ACC112 (cell line): Measurements from ENCODE around the gene HDHD2.
A peak's percentile ranks its signal among the peaks of the same experiment; 100 is the strongest.

Experiments used
- H2AFZ ChIP-seq: fragments of 200-600 bp; sonication (generic); one replicate; pipeline ENCODE4 v1.6.0; 2017; ENCODE audit warnings: antibody characterized with exemption, low read length; ENCODE audit not compliant: unreplicated experiment
- H3K27ac ChIP-seq: fragments of 200-600 bp; sonication (generic); 2 replicates; pipeline ENCODE4 v1.5.1; 2014; ENCODE audit warnings: low read depth, mild to moderate bottlenecking, antibody characterized with exemption, low read length, moderate library complexity
- H3K27me3 ChIP-seq: fragments of 200-600 bp; sonication (generic); 2 replicates; pipeline ENCODE4 v1.6.1; 2014; ENCODE audit warnings: mild to moderate bottlenecking, antibody characterized with exemption, low read length, moderate library complexity, mixed read lengths; ENCODE audit not compliant: insufficient read depth
- H3K36me3 ChIP-seq: fragments of 200-600 bp; sonication (generic); 2 replicates; pipeline ENCODE4 v1.6.1; 2016; ENCODE audit warnings: mild to moderate bottlenecking, antibody characterized with exemption, low read length, moderate library complexity, mixed read lengths; ENCODE audit not compliant: insufficient read depth
- H3K4me1 ChIP-seq: fragments of 200-600 bp; sonication (generic); one replicate; pipeline ENCODE4 v1.6.1; 2016; ENCODE audit warnings: low read length, mixed read lengths; ENCODE audit not compliant: insufficient read depth, unreplicated experiment, control insufficient read depth
- H3K4me3 ChIP-seq: fragments of 200-600 bp; sonication (generic); 2 replicates; pipeline ENCODE4 v1.5.1; 2014; ENCODE audit warnings: mild to moderate bottlenecking, low read depth, low read length
- H3K79me2 ChIP-seq: fragments of 200-600 bp; sonication (generic); one replicate; pipeline ENCODE4 v1.6.0; 2016; ENCODE audit warnings: low read length; ENCODE audit not compliant: control insufficient read depth, unreplicated experiment, insufficient read depth

The HDHD2 gene

DNA sequence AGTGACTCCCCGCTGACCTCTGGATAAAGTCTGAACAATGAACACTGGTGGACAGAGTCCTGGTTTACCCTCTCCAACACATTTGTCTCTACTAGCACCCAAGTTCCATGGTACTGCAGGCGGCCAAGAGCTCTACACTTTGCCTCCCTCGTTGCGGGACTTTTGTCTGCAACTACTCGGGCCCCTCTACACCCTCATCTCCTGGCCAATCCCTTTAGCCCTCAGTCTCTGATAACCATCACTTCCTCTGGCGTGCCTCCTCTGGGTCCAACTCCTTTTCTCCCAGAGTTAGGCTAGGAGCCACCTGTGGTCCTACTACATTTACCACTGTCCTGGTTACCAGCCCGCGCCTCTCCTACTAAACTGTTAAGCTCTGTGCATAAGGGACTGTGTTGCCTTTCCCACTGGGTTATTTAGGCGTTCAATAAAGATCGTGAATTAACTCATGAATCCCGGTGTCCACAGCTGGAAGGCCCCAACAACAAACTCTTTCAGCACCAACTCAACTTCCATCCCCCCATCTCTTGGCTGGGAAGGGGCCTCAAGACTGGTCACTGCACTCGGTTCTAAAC, 757 bp downstream of the HDHD2 start:
- no peaks in the 10 kb centered on the region for H3K27me3 ChIP-seq
- H3K4me1 ChIP-seq = peaks cover 11% of the 10 kb centered on the region
- H3K79me2 ChIP-seq = peaks cover 48% of the 10 kb centered on the region
- H3K36me3 ChIP-seq = 0 out of 2 replicates have a peak, but pooled peaks cover 5% of the 10 kb centered on the region
- peak overlapping the region; percentile 81 for H3K27ac ChIP-seq
- peak overlapping the region; percentile 97 for H3K4me3 ChIP-seq
- H2AFZ ChIP-seq = peak overlapping the region; percentile 91

DNA sequence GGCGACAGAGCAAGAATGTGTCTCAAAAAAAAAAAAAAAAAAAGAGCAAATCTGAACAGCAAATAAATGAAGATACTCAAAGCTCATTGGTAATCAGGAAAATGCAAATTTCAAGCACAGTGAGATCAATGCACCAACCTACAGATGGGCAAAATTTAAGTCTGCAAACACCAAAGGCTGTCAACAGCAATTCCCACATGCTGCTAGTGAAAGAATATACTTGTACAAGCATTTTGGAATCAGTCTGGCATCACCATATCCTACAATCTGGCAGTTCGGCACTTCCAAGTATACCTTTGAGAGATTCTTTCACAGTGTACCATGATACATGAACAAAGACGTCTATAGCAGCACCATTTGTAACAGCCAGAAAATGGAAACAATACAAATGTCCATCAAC, 4.1 kb downstream of the HDHD2 start:
- peaks cover 8% of the 10 kb centered on the region for H3K4me1 ChIP-seq
- no peaks in the 10 kb centered on the region for H3K27me3 ChIP-seq
- H3K4me3 ChIP-seq = no peak overlapping the region
- H2AFZ ChIP-seq = no peak overlapping the region
- H3K79me2 ChIP-seq = peaks cover 64% of the 10 kb centered on the region
- no peak overlapping the region for H3K27ac ChIP-seq
- H3K36me3 ChIP-seq = no peaks in the 10 kb centered on the region

- Histone ChIP-seq H3K79me2 (peaks cover 56% of the 10 kb centered on the region), H3K27ac (no peak overlapping the region), H3K36me3 (no peaks in the 10 kb centered on the region)
Measured at GRCh38 chr18:47143899-47144485, 6.3 kb downstream of the HDHD2 start.

DNA sequence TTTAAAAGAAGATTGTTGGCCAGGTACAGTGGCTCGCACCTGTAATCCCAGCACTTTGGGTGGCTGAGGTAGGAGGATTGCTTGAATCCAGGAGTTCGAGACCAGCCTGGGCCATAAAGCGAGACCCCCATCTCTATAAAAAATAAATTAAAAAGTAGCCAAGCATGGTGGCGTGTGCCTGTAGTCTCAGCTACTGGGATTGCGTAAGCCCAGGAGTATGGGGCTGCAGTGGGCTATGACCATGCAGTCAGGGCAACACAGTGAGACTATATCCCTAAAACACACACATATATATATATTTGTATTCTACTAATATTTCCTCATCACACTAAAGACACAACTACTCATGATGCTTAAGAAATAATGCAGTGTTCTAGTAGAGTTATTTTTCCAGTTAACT, 7.1 kb downstream of the HDHD2 start:
- H3K79me2 ChIP-seq = peaks cover 48% of the 10 kb centered on the region
- no peak overlapping the region for H3K4me3 ChIP-seq
- no peaks in the 10 kb centered on the region for H3K27me3 ChIP-seq

More at GRCh38 chr18:47143899-47144485, 6.3 kb downstream of the HDHD2 start:
- no peak overlapping the region for H2AFZ ChIP-seq
- H3K4me1 ChIP-seq = peaks cover 5% of the 10 kb centered on the region
- H3K4me3 ChIP-seq = no peak overlapping the region
- H3K27me3 ChIP-seq = no peaks in the 10 kb centered on the region

DNA sequence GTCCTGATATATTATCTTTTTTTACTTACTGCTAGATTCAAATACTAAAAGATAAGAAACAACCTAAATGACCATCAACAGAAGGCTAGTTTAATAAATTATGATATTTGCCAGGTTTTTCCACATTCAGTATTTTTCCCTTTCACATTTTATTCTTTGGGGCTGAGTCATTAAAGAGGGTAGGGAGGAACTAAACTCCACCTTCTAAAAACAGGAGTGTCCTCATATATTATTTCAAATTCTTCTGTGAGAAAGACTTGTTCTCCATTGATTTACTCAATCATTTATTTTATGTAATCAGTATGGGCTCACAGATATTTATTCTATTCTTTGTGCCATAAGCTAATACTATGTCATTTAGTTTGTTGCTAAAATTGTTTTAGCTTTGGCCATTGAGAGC, 9.0 kb downstream of the HDHD2 start:
- peaks cover 35% of the 10 kb centered on the region for H3K79me2 ChIP-seq
- no peaks in the 10 kb centered on the region for H3K27me3 ChIP-seq
- no peak overlapping the region for H2AFZ ChIP-seq
- 0 out of 2 replicates have a peak, but pooled peaks cover 1% of the 10 kb centered on the region for H3K36me3 ChIP-seq
- H3K4me1 ChIP-seq = no peaks in the 10 kb centered on the region
- no peak overlapping the region for H3K4me3 ChIP-seq
- H3K27ac ChIP-seq = no peak overlapping the region

More for the DNA sequence above, 7.1 kb downstream of the HDHD2 start:
- Histone ChIP-seq H3K36me3 (no peaks in the 10 kb centered on the region), H3K27ac (no peak overlapping the region), H3K4me1 (peaks cover 5% of the 10 kb centered on the region), H2AFZ (no peak overlapping the region)

DNA sequence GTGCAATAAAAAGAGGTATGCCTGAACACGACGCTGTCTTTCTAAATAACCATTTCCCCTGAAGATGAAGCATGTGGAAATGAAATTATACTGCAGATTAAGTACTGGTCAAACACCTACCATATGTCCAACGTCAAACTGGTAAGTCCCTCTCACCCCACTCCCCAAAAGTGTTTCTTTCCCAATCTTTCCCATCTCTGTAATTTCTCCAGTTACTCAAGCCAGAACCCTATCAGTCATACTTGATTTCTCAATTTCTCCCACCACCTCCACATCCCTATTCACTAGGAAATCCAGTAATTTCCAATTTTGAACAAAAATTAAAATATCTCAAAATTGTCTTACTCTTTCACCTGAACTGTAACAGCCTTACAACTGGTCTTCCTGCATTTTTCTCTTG, 29.2 kb downstream of the HDHD2 start:
- Histone ChIP-seq H3K4me1 (no peaks in the 10 kb centered on the region), H2AFZ (no peak overlapping the region), H3K36me3 (peaks cover 4% of the 10 kb centered on the region; the same call in 1 of the 2 replicates), H3K27ac (no peak overlapping the region), H3K79me2 (no peaks in the 10 kb centered on the region), H3K27me3 (no peaks in the 10 kb centered on the region), H3K4me3 (no peak overlapping the region)

DNA sequence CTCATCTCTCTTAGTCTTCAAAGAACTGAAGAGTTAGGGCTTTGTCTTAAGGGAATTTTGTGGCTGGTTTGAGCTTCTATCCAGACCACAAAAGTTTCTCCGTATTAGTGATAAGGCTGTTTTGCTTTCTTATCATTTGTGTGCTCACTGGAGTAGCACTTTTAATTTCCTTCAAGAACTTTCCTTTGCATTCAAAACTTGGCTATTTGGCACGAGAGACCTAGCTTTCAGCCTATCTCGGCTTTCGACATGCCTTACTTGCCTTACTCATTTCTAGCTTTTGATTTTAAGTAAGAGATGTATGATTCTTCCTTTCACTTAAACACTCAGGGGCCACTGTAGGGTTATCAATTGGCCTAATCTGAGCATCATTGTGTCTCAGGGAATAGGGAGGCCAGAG, 29.9 kb downstream of the HDHD2 start:
- H2AFZ ChIP-seq = no peak overlapping the region
- no peak overlapping the region for H3K27ac ChIP-seq
- no peak overlapping the region for H3K4me3 ChIP-seq
- H3K4me1 ChIP-seq = no peaks in the 10 kb centered on the region
- H3K79me2 ChIP-seq = no peaks in the 10 kb centered on the region
- H3K27me3 ChIP-seq = no peaks in the 10 kb centered on the region
- H3K36me3 ChIP-seq = peaks cover 4% of the 10 kb centered on the region; the same call in 1 of the 2 replicates

GRCh38 chr18:47118981-47119380, 31.3 kb downstream of the HDHD2 start:
- no peak overlapping the region for H3K27ac ChIP-seq
- no peaks in the 10 kb centered on the region for H3K4me1 ChIP-seq
- H3K27me3 ChIP-seq = no peaks in the 10 kb centered on the region
- H3K4me3 ChIP-seq = no peak overlapping the region
- peaks cover 4% of the 10 kb centered on the region; the same call in 1 of the 2 replicates for H3K36me3 ChIP-seq
- H2AFZ ChIP-seq = no peak overlapping the region
- H3K79me2 ChIP-seq = no peaks in the 10 kb centered on the region

DNA sequence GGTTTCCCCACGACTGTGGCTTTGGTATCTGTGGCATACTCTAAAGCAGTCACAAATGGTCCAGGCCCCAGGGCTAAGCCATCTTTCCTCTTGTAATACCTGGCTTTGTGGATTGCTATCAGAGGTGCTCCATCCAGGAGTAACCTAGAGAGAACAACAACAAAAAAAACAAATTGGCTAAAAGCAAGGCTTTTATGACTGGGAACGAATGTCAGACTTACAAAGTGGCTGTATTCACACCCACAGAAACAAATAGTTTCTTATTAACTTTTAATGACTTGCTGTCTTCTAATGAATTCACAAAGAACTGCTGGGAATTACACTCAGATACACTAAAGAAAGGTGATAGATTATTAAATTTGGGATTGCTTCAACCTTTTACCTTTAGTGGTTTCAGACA, 35.1 kb downstream of the HDHD2 start:
- Histone ChIP-seq H3K36me3 (peaks cover 8% of the 10 kb centered on the region; the same call in 1 of the 2 replicates), H3K4me1 (no peaks in the 10 kb centered on the region), H3K27ac (no peak overlapping the region), H3K27me3 (no peaks in the 10 kb centered on the region), H3K4me3 (no peak overlapping the region), H3K79me2 (no peaks in the 10 kb centered on the region), H2AFZ (no peak overlapping the region)

- Histone ChIP-seq H3K79me2 (no peaks in the 10 kb centered on the region), H3K4me1 (no peaks in the 10 kb centered on the region), H3K27ac (no peak overlapping the region), H3K36me3 (peaks cover 4% of the 10 kb centered on the region; the same call in 1 of the 2 replicates), H3K4me3 (no peak overlapping the region), H3K27me3 (no peaks in the 10 kb centered on the region), H2AFZ (no peak overlapping the region)
Measured at GRCh38 chr18:47113796-47114540, 36.3 kb downstream of the HDHD2 start.
